Aorta (tissue), 5 donors: ENCODE measurements around the gene CCDC40. TPM values are rescaled to one million over a fixed set of nuclear protein-coding genes. Genes with fewer than 3 reads are reported as not detected.

Experiments used
- ATAC-seq: fragments of 200-7000 bp; cut with Tn5 transposase; one replicate; pipeline ENCODE4 v1.9.1; 2022; ENCODE audit warnings: moderate library complexity; ENCODE audit not compliant: low FRiP score
- DNase-seq, 2 donors: peaks; one replicate each; pipeline ENCODE4 v3.0.0-alpha.2; 2020
- H3K27ac ChIP-seq, 2 donors: one replicate each; pipeline ENCODE4 v1.5.1; 2013; ENCODE audit warnings: low read length in 2 of 2, mild to moderate bottlenecking in 2 of 2, moderate library complexity in 2 of 2, control low read depth in 1 of 2, inconsistent platforms in 1 of 2, low read depth in 1 of 2
- H3K27me3 ChIP-seq, 2 donors: one replicate each; pipeline ENCODE4 v1.6.1; 2013; ENCODE audit warnings: control low read depth in 1 of 2, low read length in 1 of 2, mild to moderate bottlenecking in 1 of 2, moderate library complexity in 1 of 2; ENCODE audit not compliant: insufficient read depth in 2 of 2, control insufficient read depth in 1 of 2
- H3K36me3 ChIP-seq, 2 donors: one replicate each; pipeline ENCODE4 v1.6.1; 2013; ENCODE audit warnings: control low read depth in 1 of 2, low read length in 1 of 2, mild to moderate bottlenecking in 1 of 2; ENCODE audit not compliant: insufficient read depth in 2 of 2, control insufficient read depth in 1 of 2
- H3K4me1 ChIP-seq, 2 donors: one replicate each; pipeline ENCODE4 v1.6.1; 2013; ENCODE audit warnings: low read length in 2 of 2, control low read depth in 1 of 2, mild to moderate bottlenecking in 1 of 2, moderate library complexity in 1 of 2; ENCODE audit not compliant: insufficient read depth in 2 of 2, control insufficient read depth in 1 of 2
- H3K4me3 ChIP-seq, 2 donors: one replicate each; pipeline ENCODE4 v1.5.1; 2013; ENCODE audit warnings: low read length in 2 of 2, control low read depth in 1 of 2, mild to moderate bottlenecking in 1 of 2
- H3K9me3 ChIP-seq: one replicate; pipeline ENCODE4 v1.6.1; 2013; ENCODE audit warnings: mild to moderate bottlenecking, low read length; ENCODE audit not compliant: control insufficient read depth
- WGBS, 2 donors: extraction: QIAGEN DNeasy Blood & Tissue Kit; methylation state at CpG; one replicate each; pipeline ENCODE4 v1.1.7; 2013; 5-methylcytosine and 5-hydroxymethylcytosine counted together
- intact Hi-C, 2 donors: fragments of 100-400 bp; cut with DNase I; formaldehyde crosslinking; loops; one replicate each; pipeline versions ENCODE4 v1.14.2 to v1.15.0; 2022
- polyA plus RNA-seq, 2 donors: library from polyadenylated mRNA; stranded (reverse); fragments of 200-250 nt; gene quantifications; one replicate each; pipeline ENCODE4 v1.2.3, GENCODE V29; 2013
- total RNA-seq, 2 donors: library from RNA; stranded (reverse); fragmentation: NEBNext Ultra II Directional; extraction: Animal tissue kit (Norgen Biotek cat#: 25700); gene quantifications; one replicate each; pipeline ENCODE4 v1.2.1, GENCODE V29; 2021
- donor health status: healthy with polysubstance abuse.
- donor health status: Bipolar disorder and iron deficiency.
- donor health status: DM: no; HTN: no; CAD: no.
- donor health status: DM: no; HTN: no; CAD: no.
- donor health status: DM: yes; HTN: yes; CAD: no.

Gene CCDC40
- total and polyA plus RNA-seq, 4 donors: 2.6 to 11.3 (median 5.1) TPM

DNA sequence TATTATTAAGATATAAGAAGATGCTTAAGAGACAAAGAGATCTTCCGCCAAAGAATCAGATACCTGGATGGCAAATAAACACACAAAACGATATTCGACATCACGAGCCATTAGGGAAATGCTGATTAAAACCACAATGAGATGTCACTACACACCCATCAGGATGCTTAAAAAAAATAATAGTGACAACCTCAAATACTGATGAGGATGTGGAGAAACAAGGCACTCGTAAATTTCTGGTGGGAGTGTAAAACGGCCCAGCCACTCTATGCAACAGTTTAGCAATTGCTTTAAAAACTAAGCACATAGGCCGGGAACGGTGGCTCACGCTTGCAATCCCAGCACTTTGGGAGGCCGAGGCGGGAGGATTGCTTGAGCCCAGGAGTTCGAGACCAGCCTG lies 40.2 kb upstream of the CCDC40 start:
- H3K9me3 ChIP-seq: no peaks in the 10 kb centered on the region
- intact Hi-C loops: no loop called here
- no peaks in the 10 kb centered on the region for H3K4me1 ChIP-seq
- H3K27ac ChIP-seq: no peak overlapping the region
- H3K4me3 ChIP-seq: no peak overlapping the region
- no peaks in the 10 kb centered on the region for H3K36me3 ChIP-seq
- no peak for ATAC-seq
- no peak for DNase-seq
- 93% methylated on average over 12 of the region's 12 CpGs for WGBS, 2 donors
- no peaks in the 10 kb centered on the region for H3K27me3 ChIP-seq

DNA sequence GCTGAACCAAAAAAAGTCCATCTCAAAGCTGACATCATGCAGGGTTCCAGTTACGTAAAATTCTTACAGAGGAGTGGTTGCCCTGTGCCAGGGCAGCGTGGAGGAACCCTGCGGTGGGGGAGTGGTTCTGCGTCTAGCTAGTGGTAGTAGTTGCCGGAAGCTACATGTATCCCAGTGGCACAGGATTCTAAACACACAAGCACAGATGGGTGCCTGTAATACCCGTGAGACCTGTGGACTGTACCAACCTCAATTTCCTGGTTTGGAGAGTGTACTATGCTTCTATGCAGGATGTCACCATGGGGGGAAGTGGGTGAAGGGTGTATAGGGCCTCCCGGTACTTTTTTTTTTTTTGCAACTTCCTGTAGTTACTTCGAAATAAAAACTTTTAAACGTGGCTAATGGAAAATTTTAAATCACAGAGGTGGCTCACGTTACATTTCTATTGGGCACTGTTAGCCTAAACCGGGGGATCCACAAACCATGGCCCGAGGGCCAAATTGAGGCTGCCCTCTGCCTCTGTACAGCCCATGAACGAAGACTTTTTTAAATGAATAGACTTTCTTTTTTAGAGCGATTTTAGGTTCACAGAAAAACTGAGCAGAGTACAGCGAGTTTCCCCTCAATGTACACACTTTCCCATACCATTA lies 39.3 kb upstream of the CCDC40 start:
- DNase-seq: no peak
- Histone ChIP-seq H3K9me3 (no peaks in the 10 kb centered on the region), H3K4me1 (no peaks in the 10 kb centered on the region), H3K27ac (no peak overlapping the region), H3K36me3 (no peaks in the 10 kb centered on the region), H3K4me3 (no peak overlapping the region), H3K27me3 (no peaks in the 10 kb centered on the region)
- ATAC-seq: no peak
- WGBS, 2 donors: 82 to 83% methylated on average over 15 of the region's 15 CpGs
- intact Hi-C loops: no loop called here

DNA sequence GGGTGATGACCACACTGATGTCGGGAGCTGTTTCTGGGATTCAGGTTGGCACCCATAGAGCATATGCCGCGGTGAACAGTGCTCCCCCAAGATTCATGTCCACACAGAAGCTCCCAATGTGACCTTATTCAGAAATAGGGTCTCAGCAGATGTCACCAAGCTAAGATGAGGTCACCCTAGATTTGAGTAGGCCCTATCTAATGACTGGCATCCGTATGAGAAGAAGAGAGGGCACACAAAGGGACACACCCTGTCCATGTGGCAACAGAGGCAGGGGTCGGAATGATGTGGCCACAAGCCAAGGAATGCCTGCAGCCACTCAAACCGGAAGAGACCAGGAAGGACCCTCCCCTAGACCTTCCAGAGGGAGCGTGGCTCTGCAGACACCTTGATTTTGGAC lies 36.3 kb upstream of the CCDC40 start:
- Histone ChIP-seq H3K4me1 (no peaks in the 10 kb centered on the region), H3K27me3 (no peaks in the 10 kb centered on the region), H3K4me3 (no peak overlapping the region), H3K9me3 (no peaks in the 10 kb centered on the region), H3K27ac (no peak overlapping the region), H3K36me3 (no peaks in the 10 kb centered on the region)
- DNase-seq (peak in 1 of 2 donors; percentile 20), ATAC-seq (no peak)
- 95% methylated on average over 7 of the region's 7 CpGs for WGBS, 2 donors
- intact Hi-C loops: loop anchor here in 1 of 2 donors (10.0 kb wide), 1 partner anchor 85 kb away; no protein-coding TSS in a partner anchor

DNA sequence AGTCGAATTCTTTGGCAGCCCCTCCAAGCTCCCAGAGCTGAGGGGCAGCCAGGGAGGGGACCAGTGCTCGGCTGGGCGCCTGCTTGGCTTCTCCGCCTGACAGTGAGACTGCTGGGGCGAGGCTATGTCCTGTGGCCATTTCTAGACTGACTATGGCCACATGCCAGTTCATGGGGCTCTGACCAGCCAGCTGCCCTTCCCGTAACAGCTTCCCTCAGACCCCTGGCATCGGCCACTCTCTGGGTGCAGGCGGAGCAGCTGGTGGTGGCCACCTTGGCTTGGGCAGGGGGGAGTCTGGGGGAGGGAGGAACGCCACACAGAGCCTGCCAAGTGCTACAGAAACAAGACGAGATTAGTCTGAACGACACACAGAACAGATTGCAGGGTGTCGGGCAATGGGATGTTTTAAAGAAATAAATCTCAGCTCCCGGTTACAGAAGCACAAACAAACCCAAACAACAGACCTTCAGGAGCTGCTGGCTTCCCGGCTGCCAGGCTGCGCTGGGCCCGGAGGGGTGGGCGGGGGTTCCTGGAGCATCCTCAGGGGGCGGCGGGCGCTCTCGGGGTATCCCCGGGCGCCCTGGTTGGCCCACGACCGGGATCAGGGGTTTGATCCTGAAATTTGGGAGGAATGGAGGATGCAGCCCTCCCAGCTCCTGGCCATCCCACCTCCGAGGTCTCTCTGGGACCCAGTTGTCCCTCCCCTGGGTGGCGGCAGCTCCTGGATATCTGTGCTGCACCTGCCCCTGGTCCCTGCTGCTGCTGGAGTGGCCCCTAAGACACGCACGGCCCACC lies 35.3 kb upstream of the CCDC40 start:
- no peaks in the 10 kb centered on the region for H3K9me3 ChIP-seq
- no peaks in the 10 kb centered on the region for H3K36me3 ChIP-seq
- intact Hi-C loops: loop anchor here in 1 of 2 donors (10.0 kb wide), 1 partner anchor 84 kb away; no protein-coding TSS in a partner anchor
- H3K27ac ChIP-seq: no peak overlapping the region
- DNase-seq (peak in 1 of 2 donors; percentile 36), ATAC-seq (no peak)
- no peaks in the 10 kb centered on the region for H3K4me1 ChIP-seq
- no peaks in the 10 kb centered on the region for H3K27me3 ChIP-seq
- no peak overlapping the region for H3K4me3 ChIP-seq
- WGBS, 2 donors: 81 to 82% methylated on average over 28 to 29 of the region's 29 CpGs

DNA sequence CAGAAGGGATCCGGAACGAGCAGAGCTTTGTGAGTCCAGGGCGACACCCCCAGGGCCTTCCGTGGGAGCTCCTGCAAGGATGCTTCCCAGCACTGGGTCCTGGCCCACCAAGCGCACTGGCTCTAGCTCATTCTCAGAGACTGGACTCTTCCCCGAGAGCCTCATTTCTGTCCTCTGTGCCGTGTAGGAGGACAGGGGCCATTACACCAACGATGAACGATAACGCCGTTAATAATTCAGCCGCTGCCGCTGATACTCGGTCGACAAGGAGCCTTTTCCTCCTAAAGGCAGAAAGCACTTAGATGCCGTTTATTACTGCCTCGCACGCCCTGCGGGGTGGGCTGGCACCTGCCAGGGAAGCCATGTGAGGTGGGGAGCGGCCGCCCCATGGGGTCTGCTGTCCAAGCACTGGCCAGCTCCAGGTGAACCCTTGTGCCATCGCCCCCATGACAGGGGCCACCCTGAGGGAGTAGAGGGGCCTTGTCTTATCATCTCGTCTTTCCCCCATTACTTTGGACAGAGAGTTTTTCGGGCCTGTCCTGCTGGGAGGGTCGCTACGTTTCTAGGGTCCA lies 34.3 kb upstream of the CCDC40 start:
- H3K4me3 ChIP-seq: no peak overlapping the region
- DNase-seq (peak in 1 of 2 donors; percentile 27), ATAC-seq (no peak)
- intact Hi-C loops: loop anchor here in 1 of 2 donors (10.0 kb wide), 1 partner anchor 83 kb away; no protein-coding TSS in a partner anchor
- no peaks in the 10 kb centered on the region for H3K9me3 ChIP-seq
- WGBS, 2 donors: 93 to 94% methylated on average over 25 to 26 of the region's 26 CpGs
- no peaks in the 10 kb centered on the region for H3K27me3 ChIP-seq
- H3K4me1 ChIP-seq: no peaks in the 10 kb centered on the region
- H3K27ac ChIP-seq: no peak overlapping the region
- H3K36me3 ChIP-seq: no peaks in the 10 kb centered on the region

DNA sequence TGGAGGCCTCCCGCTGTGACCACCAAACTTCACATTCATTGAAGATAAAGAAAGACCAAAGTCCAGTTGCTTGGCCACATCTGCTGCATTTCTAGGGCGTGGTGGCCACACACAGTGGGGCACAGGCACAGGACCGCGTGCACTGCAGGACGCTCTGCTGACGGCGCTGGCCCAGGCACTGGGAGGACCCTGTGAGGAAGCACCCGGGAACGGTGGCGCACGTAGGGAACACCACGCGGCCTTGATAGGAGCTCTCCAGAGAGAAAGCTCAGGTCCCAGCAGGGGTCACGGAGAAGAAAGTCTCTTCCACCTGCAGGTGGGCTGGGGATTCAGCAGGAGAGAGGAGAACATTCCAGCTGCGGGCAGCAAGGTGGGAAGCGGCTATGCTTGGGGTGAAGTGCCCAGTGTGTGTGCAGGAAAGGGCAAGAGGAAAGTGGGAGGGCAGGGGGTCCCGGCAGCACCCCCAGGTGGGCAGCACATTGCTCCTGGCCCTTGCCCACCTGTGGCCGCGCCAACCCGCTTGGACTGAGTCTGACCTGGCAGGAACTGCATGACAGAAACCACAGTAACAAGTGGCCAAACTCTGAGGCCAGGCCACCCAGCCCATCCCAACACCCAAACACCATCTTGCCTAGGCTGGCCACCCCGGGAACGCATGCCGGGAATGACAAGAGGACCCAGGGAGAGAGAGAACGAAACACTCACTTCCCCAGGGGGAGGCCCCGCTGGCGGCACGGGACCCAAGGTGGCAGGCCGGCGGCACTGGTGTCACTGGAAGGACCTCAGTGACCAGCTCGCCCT lies 33.6 kb upstream of the CCDC40 start:
- intact Hi-C loops: loop anchor here in 1 of 2 donors (10.0 kb wide), 1 partner anchor 82 kb away; no protein-coding TSS in a partner anchor
- WGBS, 2 donors: 93% methylated on average over 30 of the region's 30 CpGs

DNA sequence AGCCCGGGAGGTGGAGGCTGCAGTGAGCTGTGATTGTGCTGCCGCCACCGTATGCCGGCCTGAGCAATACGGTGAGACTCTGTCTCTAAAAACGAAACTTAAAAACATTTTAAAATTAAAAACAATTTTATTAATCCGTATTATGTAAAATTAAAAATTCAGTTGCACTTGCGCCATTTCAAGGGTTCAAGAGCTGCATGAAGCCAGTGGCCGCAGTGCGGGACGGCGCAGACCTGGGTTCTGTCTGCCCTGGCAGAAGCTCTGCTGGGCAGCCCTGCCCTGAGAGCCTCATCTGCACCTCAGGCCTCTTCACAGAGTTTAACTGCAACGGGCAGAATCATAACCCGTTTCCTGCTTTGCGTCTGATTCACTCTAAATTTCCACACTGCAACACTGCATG lies 32.5 kb upstream of the CCDC40 start:
- no peaks in the 10 kb centered on the region for H3K4me1 ChIP-seq
- intact Hi-C loops: loop anchor here in 1 of 2 donors (10.0 kb wide), 1 partner anchor 81 kb away; no protein-coding TSS in a partner anchor
- no peak overlapping the region for H3K27ac ChIP-seq
- WGBS, 2 donors: 95% methylated on average over 15 of the region's 15 CpGs
- DNase-seq (no peak), ATAC-seq (no peak)
- H3K27me3 ChIP-seq: no peaks in the 10 kb centered on the region
- H3K36me3 ChIP-seq: no peaks in the 10 kb centered on the region
- no peaks in the 10 kb centered on the region for H3K9me3 ChIP-seq
- H3K4me3 ChIP-seq: no peak overlapping the region

More for the DNA sequence above, 33.6 kb upstream of the CCDC40 start:
- no peak overlapping the region for H3K4me3 ChIP-seq
- peak in 1 of 2 donors; percentile 44 for DNase-seq
- no peak overlapping the region for H3K27ac ChIP-seq
- no peaks in the 10 kb centered on the region for H3K27me3 ChIP-seq
- no peaks in the 10 kb centered on the region for H3K9me3 ChIP-seq
- no peaks in the 10 kb centered on the region for H3K36me3 ChIP-seq
- no peaks in the 10 kb centered on the region for H3K4me1 ChIP-seq
- no peak for ATAC-seq
